Panc1 (cell line): ENCODE data around the gene SERGEF. TPM values are rescaled to one million over a fixed set of nuclear protein-coding genes. Genes with fewer than 3 reads are reported as not detected.

ENCODE experiments used
- ATAC-seq: fragments of 200-7000 bp; cut with Tn5 transposase; 2 replicates; pipeline ENCODE4 v1.9.1; 2020; ENCODE audit warnings: mild to moderate bottlenecking, moderate library complexity
- BruUV-seq: library from RNA; stranded (reverse); fragments of 400-500 nt; replicated peaks from 2 replicates; lab custom pipeline; 2021; lab: Mats Ljungman, UMichigan
- CTCF ChIA-PET: fragments of 300-600 bp; sonication (Branson Sonifier 250); formaldehyde crosslinking; loops from one replicate; lab custom pipeline; 2022; ENCODE audit warnings: antibody characterized with exemption; lab: Charles Lee
- POLR2A ChIA-PET: fragments of 300-600 bp; sonication (Branson Sonifier 250); formaldehyde crosslinking; loops from one replicate; lab custom pipeline; 2022; ENCODE audit warnings: antibody characterized with exemption; lab: Charles Lee
- DNase-seq: peaks from one replicate; pipeline ENCODE4 v3.0.0-alpha.2; 2010; ENCODE audit warnings: low read depth, low spot score
- H3K27ac ChIP-seq: 2 replicates; pipeline ENCODE4 v1.5.1; 2011; ENCODE audit warnings: mild to moderate bottlenecking, low read length, inconsistent platforms
- H3K27me3 ChIP-seq: fragments of 200-500 bp; sonication (Bioruptor generic); 2 replicates; pipeline ENCODE4 v1.6.0; 2014; ENCODE audit warnings: low read length, inconsistent platforms; ENCODE audit not compliant: control insufficient read depth, insufficient read depth
- H3K36me3 ChIP-seq: fragments of 200-500 bp; sonication (Bioruptor generic); 2 replicates; pipeline ENCODE4 v1.5.1; 2014; ENCODE audit warnings: inconsistent platforms, mild to moderate bottlenecking, low read length, moderate library complexity; ENCODE audit not compliant: control insufficient read depth, insufficient read depth
- H3K4me1 ChIP-seq: 2 replicates; pipeline ENCODE4 v1.5.1; 2011; ENCODE audit warnings: inconsistent platforms, mild to moderate bottlenecking, low read length, moderate library complexity; ENCODE audit not compliant: control insufficient read depth, insufficient read depth
- H3K4me3 ChIP-seq, 2 experiments: 2 replicates each; pipeline ENCODE4 v1.5.1; 2011 to 2012; ENCODE audit warnings: low read depth in 2 of 2, low read length in 2 of 2, mild to moderate bottlenecking in 2 of 2, inconsistent platforms in 1 of 2, moderate library complexity in 1 of 2
- H3K9me3 ChIP-seq: fragments of 200-500 bp; sonication (Bioruptor generic); 2 replicates; pipeline ENCODE4 v1.5.1; 2014; ENCODE audit warnings: low read depth, mild to moderate bottlenecking, inconsistent platforms, low read length, moderate library complexity; ENCODE audit not compliant: control insufficient read depth, insufficient read depth
- CTCF ChIP-seq: fragments of 450-650 bp; IDR thresholded peaks from 2 replicates; pipeline ENCODE4 v1.5.1; 2017; ENCODE audit warnings: mild to moderate bottlenecking
- POLR2AphosphoS5 ChIP-seq: IDR thresholded peaks from 2 replicates; pipeline ENCODE4 v1.6.1; 2012; ENCODE audit warnings: mild to moderate bottlenecking, low read depth, low read length, moderate library complexity
- REST ChIP-seq, 2 experiments: IDR thresholded peaks; 2 replicates each; pipeline ENCODE4 v1.6.1; 2011 to 2012; ENCODE audit warnings: low read depth in 2 of 2, control low read depth in 1 of 2, low read length in 1 of 2, mild to moderate bottlenecking in 1 of 2, moderate library complexity in 1 of 2; ENCODE audit not compliant: insufficient read depth in 1 of 2
- SIN3A ChIP-seq: IDR thresholded peaks from 2 replicates; pipeline ENCODE4 v1.6.1; 2012; ENCODE audit warnings: low read depth, mild to moderate bottlenecking, low read length, moderate library complexity, borderline replicate concordance; ENCODE audit not compliant: insufficient read depth
- TCF7L2 ChIP-seq: IDR thresholded peaks from 2 replicates; pipeline ENCODE4 v1.6.1; 2011; ENCODE audit warnings: mild to moderate bottlenecking, low read depth, low read length, inconsistent platforms
- in situ Hi-C: cut with HindIII; loops from 2 replicates; pipeline ENCODE4 v1.10.0; 2016; ENCODE audit warnings: low sequenced_read_pairs, low pct_unique_long_range_greater_than_20kb
- intact Hi-C: fragments of 100-400 bp; cut with micrococcal nuclease; formaldehyde crosslinking; loops from one replicate; pipeline ENCODE4 v1.10.0; 2022; ENCODE audit not compliant: unreplicated experiment
- total RNA-seq: library from RNA; stranded (reverse); gene quantifications from one replicate; pipeline ENCODE4 v1.2.1, GENCODE V29; 2021; ENCODE audit not compliant: unreplicated experiment

The SERGEF gene
- total RNA-seq, 1 experiment from 2014 or later = 35.5 TPM

- in situ Hi-C loops (no loop called here), intact Hi-C loops (no loop called here)
- Histone ChIP-seq H3K4me3 (no peak overlapping the region), H3K27ac (no peak overlapping the region), H3K36me3 (no peaks in the 10 kb centered on the region), H3K4me1 (no peaks in the 10 kb centered on the region), H3K27me3 (peaks cover 4% of the 10 kb centered on the region; the same call in 1 of the 2 replicates), H3K9me3 (no peaks in the 10 kb centered on the region)
- TF ChIP-seq CTCF (no peak), TCF7L2 (no peak), SIN3A (no peak), REST (IDR thresholded peaks at IDR 0.05; ENCODE audit: insufficient read depth in 1 of 2, low read depth in 2 of 2, low read length in 1 of 2) (no peak), POLR2AphosphoS5 (no peak)
- no peak for DNase-seq
- BruUV-seq = no TSS peak
- ChIA-PET CTCF (no interaction called here), POLR2A (no interaction called here)
- no peak for ATAC-seq
Measured at GRCh38 chr11:17755891-17756290, 257.0 kb downstream of the SERGEF start.

- Histone ChIP-seq H3K27me3 (peaks cover 4% of the 10 kb centered on the region; the same call in 1 of the 2 replicates), H3K27ac (no peak overlapping the region), H3K9me3 (no peaks in the 10 kb centered on the region), H3K36me3 (no peaks in the 10 kb centered on the region), H3K4me1 (no peaks in the 10 kb centered on the region), H3K4me3 (no peak overlapping the region)
- ATAC-seq (no peak), DNase-seq (no peak)
- ChIA-PET POLR2A (no interaction called here), CTCF (no interaction called here)
- no TSS peak for BruUV-seq
- TF ChIP-seq TCF7L2 = no peak
- no peak for TF ChIP-seq CTCF
- no peak for TF ChIP-seq POLR2AphosphoS5
- no peak for TF ChIP-seq SIN3A
- TF ChIP-seq REST (IDR thresholded peaks at IDR 0.05; ENCODE audit: insufficient read depth in 1 of 2, low read depth in 2 of 2, low read length in 1 of 2) = no peak
- intact Hi-C loops = no loop called here
- in situ Hi-C loops = no loop called here
Measured at GRCh38 chr11:17753641-17754040, 259.2 kb downstream of the SERGEF start.
